H9 (cell line): Measurements from ENCODE around the gene RPS6KB2. TPM values are rescaled to one million over a fixed set of nuclear protein-coding genes. Genes with fewer than 3 reads are reported as not detected.

Experiments used
- DNase-seq: peaks from one replicate; pipeline ENCODE4 v3.0.0-alpha.2; 2017
- H2AFZ ChIP-seq: one replicate; pipeline ENCODE4 v1.6.1; 2013; ENCODE audit warnings: mild to moderate bottlenecking, low read length, control low read depth, moderate library complexity
- H2AK5ac ChIP-seq: 2 replicates; pipeline ENCODE4 v1.6.1; 2013; ENCODE audit warnings: low read length, control low read depth, mixed read lengths; ENCODE audit not compliant: insufficient read length
- H2BK120ac ChIP-seq: one replicate; pipeline ENCODE4 v1.6.1; 2013; ENCODE audit warnings: low read depth, mild to moderate bottlenecking, low read length, control low read depth, inconsistent platforms; ENCODE audit not compliant: poor library complexity, severe bottlenecking
- H2BK12ac ChIP-seq: 2 replicates; pipeline ENCODE4 v1.6.1; 2013; ENCODE audit warnings: low read length, control low read depth, mixed read lengths, low read depth; ENCODE audit not compliant: insufficient read length
- H2BK15ac ChIP-seq: 2 replicates; pipeline ENCODE4 v1.6.1; 2013; ENCODE audit warnings: low read depth, low read length, control low read depth
- H2BK20ac ChIP-seq: one replicate; pipeline ENCODE4 v1.6.1; 2013; ENCODE audit warnings: low read depth, mild to moderate bottlenecking, low read length, control low read depth, inconsistent platforms; ENCODE audit not compliant: poor library complexity, severe bottlenecking
- H2BK5ac ChIP-seq: 2 replicates; pipeline ENCODE4 v1.6.1; 2013; ENCODE audit warnings: low read length, control low read depth, mixed read lengths; ENCODE audit not compliant: insufficient read length
- H3K14ac ChIP-seq: 2 replicates; pipeline ENCODE4 v1.6.1; 2013; ENCODE audit warnings: low read length, control low read depth; ENCODE audit not compliant: insufficient read depth
- H3K18ac ChIP-seq: 2 replicates; pipeline ENCODE4 v1.6.1; 2013; ENCODE audit warnings: low read depth, mild to moderate bottlenecking, mixed read lengths, low read length, control low read depth; ENCODE audit not compliant: insufficient read length
- H3K23ac ChIP-seq: 2 replicates; pipeline ENCODE4 v1.6.1; 2013; ENCODE audit warnings: low read length, control low read depth, mixed read lengths, low read depth; ENCODE audit not compliant: insufficient read length
- H3K23me2 ChIP-seq: 2 replicates; pipeline ENCODE4 v1.6.1; 2013; ENCODE audit warnings: low read depth, mild to moderate bottlenecking, mixed read lengths, low read length, control low read depth; ENCODE audit not compliant: insufficient read length, poor library complexity, severe bottlenecking
- H3K27ac ChIP-seq: 2 replicates; pipeline ENCODE4 v1.5.1; 2013; ENCODE audit warnings: low read length, control low read depth, mixed read lengths, low read depth; ENCODE audit not compliant: insufficient read length
- H3K27me3 ChIP-seq: 2 replicates; pipeline ENCODE4 v1.6.1; 2013; ENCODE audit warnings: low read length, control low read depth, inconsistent platforms; ENCODE audit not compliant: insufficient read depth
- H3K4ac ChIP-seq: 2 replicates; pipeline ENCODE4 v1.6.1; 2013; ENCODE audit warnings: low read depth, mild to moderate bottlenecking, control low read depth, inconsistent platforms, low read length, moderate library complexity
- H3K4me1 ChIP-seq: 2 replicates; pipeline ENCODE4 v1.6.1; 2013; ENCODE audit warnings: low read length, control low read depth, inconsistent platforms; ENCODE audit not compliant: insufficient read depth
- H3K4me2 ChIP-seq: 2 replicates; pipeline ENCODE4 v1.6.1; 2013; ENCODE audit warnings: low read length, control low read depth, mixed read lengths; ENCODE audit not compliant: insufficient read length, insufficient read depth
- H3K56ac ChIP-seq: 2 replicates; pipeline ENCODE4 v1.6.1; 2013; ENCODE audit warnings: low read depth, mild to moderate bottlenecking, mixed read lengths, low read length, control low read depth; ENCODE audit not compliant: insufficient read length
- H3K79me1 ChIP-seq: 2 replicates; pipeline ENCODE4 v1.6.1; 2013; ENCODE audit warnings: low read depth, mild to moderate bottlenecking, moderate library complexity, low read length, control low read depth, inconsistent platforms; ENCODE audit not compliant: insufficient read depth, poor library complexity, severe bottlenecking
- H3K79me2 ChIP-seq: 2 replicates; pipeline ENCODE4 v1.6.1; 2013; ENCODE audit warnings: low read length, control low read depth, inconsistent platforms; ENCODE audit not compliant: insufficient read depth
- H3K9ac ChIP-seq: 2 replicates; pipeline ENCODE4 v1.6.1; 2013; ENCODE audit warnings: low read length, control low read depth, mixed read lengths; ENCODE audit not compliant: insufficient read length; ENCODE audit errors: extremely low read depth
- H3K9me3 ChIP-seq: one replicate; pipeline ENCODE4 v1.6.1; 2013; ENCODE audit warnings: low read depth, low read length, inconsistent platforms; ENCODE audit not compliant: control insufficient read depth
- H3T11ph ChIP-seq: one replicate; pipeline ENCODE4 v1.6.1; 2013; ENCODE audit warnings: mild to moderate bottlenecking, low read length, control low read depth, inconsistent platforms
- H4K20me1 ChIP-seq: one replicate; pipeline ENCODE4 v1.6.1; 2013; ENCODE audit not compliant: control insufficient read depth, insufficient read length, insufficient read depth
- H4K5ac ChIP-seq: 2 replicates; pipeline ENCODE4 v1.6.1; 2013; ENCODE audit warnings: low read depth, mild to moderate bottlenecking, mixed read lengths, low read length, control low read depth; ENCODE audit not compliant: insufficient read length
- H4K8ac ChIP-seq: replicated peaks from 2 replicates; pipeline ENCODE4 v1.6.1; 2013; ENCODE audit warnings: low read length, control low read depth, mixed read lengths, low read depth; ENCODE audit not compliant: insufficient read length
- H4K91ac ChIP-seq: 2 replicates; pipeline ENCODE4 v1.6.1; 2013; ENCODE audit warnings: low read depth, mild to moderate bottlenecking, moderate library complexity, mixed read lengths, low read length, control low read depth; ENCODE audit not compliant: insufficient read length
- H3K27ac Mint-ChIP-seq, 3 experiments: 2 replicates in 2 of 3; 3 replicates in 1 of 3; pipeline ENCODE4 v1.8.0; 2020 to 2021; ENCODE audit warnings: mixed read lengths in 3 of 3, mild to moderate bottlenecking in 1 of 3, moderate library complexity in 1 of 3
- H3K27me3 Mint-ChIP-seq: 2 replicates; pipeline ENCODE4 v1.8.0; 2021; ENCODE audit warnings: low read depth, mild to moderate bottlenecking, moderate library complexity, mixed read lengths
- H3K36me3 Mint-ChIP-seq, 3 experiments: 2 replicates in 2 of 3; 3 replicates in 1 of 3; pipeline ENCODE4 v1.8.0; 2020 to 2021; ENCODE audit warnings: low read depth in 3 of 3, mixed read lengths in 3 of 3; ENCODE audit not compliant: insufficient read depth in 1 of 3
- H3K4me1 Mint-ChIP-seq, 2 experiments: 2 replicates each; pipeline ENCODE4 v1.8.0; 2020; ENCODE audit warnings: mixed read lengths in 2 of 2
- H3K4me3 Mint-ChIP-seq, 2 experiments: 2 replicates in 1 of 2; 3 replicates in 1 of 2; pipeline ENCODE4 v1.8.0; 2020 to 2021; ENCODE audit warnings: mild to moderate bottlenecking in 2 of 2, mixed read lengths in 2 of 2, moderate library complexity in 1 of 2
- H3K9me3 Mint-ChIP-seq, 2 experiments: 2 replicates in 1 of 2; 3 replicates in 1 of 2; pipeline ENCODE4 v1.8.0; 2020; ENCODE audit warnings: mild to moderate bottlenecking in 2 of 2, mixed read lengths in 2 of 2, moderate library complexity in 1 of 2
- WGBS: extraction: QIAGEN DNeasy Blood & Tissue Kit; methylation state at CpG from one replicate; pipeline ENCODE4 v1.1.7; 2013; ENCODE audit warnings: missing lambda C conversion rate, low lambda C conversion rate, mixed read lengths; ENCODE audit not compliant: insufficient read length; ENCODE audit errors: extremely low coverage; 5-methylcytosine and 5-hydroxymethylcytosine counted together
- total RNA-seq: library from RNA; stranded (reverse); gene quantifications from 2 replicates; pipeline ENCODE4 v1.2.1, GENCODE V29; 2021
- TF ChIP-seq, protein P1 (sequence below): fragments of 200-600 bp; sonication (generic); conservative IDR thresholded peaks from 3 replicates; pipeline ENCODE4 v1.8.0; 2021; ENCODE audit warnings: antibody characterized with exemption, mild to moderate bottlenecking

RPS6KB2 gene
- total RNA-seq, 1 experiment from 2014 or later = 51.7 TPM

DNA sequence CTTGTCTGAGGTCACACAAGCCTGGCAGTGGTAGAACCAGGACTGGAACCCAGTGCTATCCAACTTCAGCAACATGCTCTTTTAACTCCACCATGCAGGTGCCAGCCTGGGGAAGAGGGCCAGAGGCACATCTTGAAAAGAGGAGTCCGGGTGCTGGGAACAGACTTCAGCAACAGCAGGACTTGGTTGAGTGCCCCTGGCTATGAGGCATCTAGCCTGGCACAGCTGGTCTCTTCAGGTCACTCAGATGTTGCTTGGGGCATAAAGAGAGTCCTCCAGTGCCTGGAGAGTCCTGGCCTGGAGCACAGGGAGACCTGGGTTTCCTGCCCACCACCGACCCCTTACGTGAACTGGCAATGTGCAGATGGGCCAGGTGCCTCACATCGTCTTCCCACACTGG is 49.8 kb upstream of the RPS6KB2 start:
- H2BK120ac ChIP-seq = no peak overlapping the region
- H3K27me3 Mint-ChIP-seq = peaks cover 68% of the 10 kb centered on the region
- no peaks in the 10 kb centered on the region for H3K4me1 ChIP-seq
- no peak overlapping the region for H4K8ac ChIP-seq
- no peak overlapping the region for H4K91ac ChIP-seq
- H3K79me2 ChIP-seq = no peaks in the 10 kb centered on the region
- H3K18ac ChIP-seq = no peak overlapping the region
- H3K79me1 ChIP-seq = no peaks in the 10 kb centered on the region
- no CpG with 5 or more reads among the region's 4 CpGs for WGBS
- peaks cover 10% of the 10 kb centered on the region; the same call in 1 of the 2 replicates for H3K27me3 ChIP-seq
- no peak overlapping the region for H2BK5ac ChIP-seq
- no peaks in the 10 kb centered on the region for H3K9me3 ChIP-seq
- no peak overlapping the region for H3K9ac ChIP-seq
- no peak overlapping the region for H4K5ac ChIP-seq
- peaks cover 19% of the 10 kb centered on the region for H3K23me2 ChIP-seq
- H3K14ac ChIP-seq = no peak overlapping the region
- no peak overlapping the region for H2BK12ac ChIP-seq
- no peak overlapping the region for H3K4ac ChIP-seq
- DNase-seq = no peak
- H3K4me3 Mint-ChIP-seq = no peak overlapping the region; a peak in 1 of 5 replicates
- H2AK5ac ChIP-seq = no peak overlapping the region
- no peak overlapping the region for H2BK20ac ChIP-seq
- no peaks in the 10 kb centered on the region; a peak in 2 of 5 replicates for H3K9me3 Mint-ChIP-seq
- H3K56ac ChIP-seq = no peak overlapping the region
- H3K36me3 Mint-ChIP-seq = no peaks in the 10 kb centered on the region
- H4K20me1 ChIP-seq = no peaks in the 10 kb centered on the region
- no peak overlapping the region for H3T11ph ChIP-seq
- H2AFZ ChIP-seq = no peak overlapping the region
- no peak overlapping the region for H3K27ac ChIP-seq
- no peak overlapping the region for H2BK15ac ChIP-seq
- H3K4me1 Mint-ChIP-seq = peaks cover 40 to 48% of the 10 kb centered on the region in 2 experiments
- TF ChIP-seq, protein P1, sequence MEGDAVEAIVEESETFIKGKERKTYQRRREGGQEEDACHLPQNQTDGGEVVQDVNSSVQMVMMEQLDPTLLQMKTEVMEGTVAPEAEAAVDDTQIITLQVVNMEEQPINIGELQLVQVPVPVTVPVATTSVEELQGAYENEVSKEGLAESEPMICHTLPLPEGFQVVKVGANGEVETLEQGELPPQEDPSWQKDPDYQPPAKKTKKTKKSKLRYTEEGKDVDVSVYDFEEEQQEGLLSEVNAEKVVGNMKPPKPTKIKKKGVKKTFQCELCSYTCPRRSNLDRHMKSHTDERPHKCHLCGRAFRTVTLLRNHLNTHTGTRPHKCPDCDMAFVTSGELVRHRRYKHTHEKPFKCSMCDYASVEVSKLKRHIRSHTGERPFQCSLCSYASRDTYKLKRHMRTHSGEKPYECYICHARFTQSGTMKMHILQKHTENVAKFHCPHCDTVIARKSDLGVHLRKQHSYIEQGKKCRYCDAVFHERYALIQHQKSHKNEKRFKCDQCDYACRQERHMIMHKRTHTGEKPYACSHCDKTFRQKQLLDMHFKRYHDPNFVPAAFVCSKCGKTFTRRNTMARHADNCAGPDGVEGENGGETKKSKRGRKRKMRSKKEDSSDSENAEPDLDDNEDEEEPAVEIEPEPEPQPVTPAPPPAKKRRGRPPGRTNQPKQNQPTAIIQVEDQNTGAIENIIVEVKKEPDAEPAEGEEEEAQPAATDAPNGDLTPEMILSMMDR = no peak
- no peak overlapping the region for H3K4me2 ChIP-seq
- H3K23ac ChIP-seq = no peak overlapping the region
- no peak overlapping the region; a peak in 1 of 7 replicates for H3K27ac Mint-ChIP-seq
